ENCODE results near the gene GPRIN1.

DNA sequence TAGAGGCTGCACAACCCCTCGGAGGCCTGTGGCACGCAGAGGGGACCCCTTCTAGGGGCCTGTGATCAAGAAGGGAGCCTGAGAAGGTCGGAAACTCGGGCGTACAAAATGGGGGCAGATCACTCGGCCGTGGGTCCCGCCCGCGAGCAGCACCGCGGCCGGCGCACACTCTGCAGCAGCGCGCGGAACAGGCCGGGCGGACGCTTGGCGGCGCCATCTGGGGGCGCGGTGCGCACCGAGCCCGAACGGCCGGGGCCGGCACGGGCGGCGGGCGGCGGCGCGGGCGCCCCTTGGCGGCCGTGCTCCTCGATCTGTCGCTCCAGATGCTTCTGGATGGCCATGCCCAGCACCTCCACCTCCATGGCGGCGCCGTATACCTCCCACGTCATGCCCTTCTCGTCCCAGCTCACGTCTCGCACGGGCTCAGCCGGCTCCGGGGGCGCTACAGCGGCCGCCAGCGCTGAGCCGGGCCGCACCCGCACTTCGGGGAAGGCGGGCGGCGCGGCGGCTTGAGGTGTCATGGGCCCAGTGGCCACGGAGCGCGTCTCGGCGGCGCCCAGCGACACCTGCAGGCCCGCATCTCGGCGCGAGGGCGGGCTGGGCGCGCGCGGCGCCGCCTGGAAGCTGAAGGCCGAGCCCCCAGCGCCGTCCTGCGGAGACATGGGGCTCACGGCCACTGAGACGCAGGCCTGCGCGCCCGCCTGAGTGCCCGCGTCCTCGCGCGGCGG, 13.1 kb downstream of the GPRIN1 start:
- no peak for TF ChIP-seq POLR2A (IDR thresholded peaks at IDR 0.05)
- TF ChIP-seq CTCF (IDR thresholded peaks at IDR 0.05) = peak; percentile 3 to 59 (median 28)

Data from right lobe of liver (tissue), 4 donors.